Bronchial epithelial cell (primary cell): ENCODE data around the gene PAX6. TPM values are rescaled to one million over a fixed set of nuclear protein-coding genes. Genes with fewer than 3 reads are reported as not detected.

Source experiments
- DNase-seq: peaks from one replicate; pipeline ENCODE4 v3.0.0-alpha.2; 2010; ENCODE audit warnings: low read depth
- FAIRE-seq: peaks from 2 replicates; lab custom pipeline; 2011; peaks lifted over from hg19 to GRCh38; lab: Jason Lieb, UNC
- H3K27me3 ChIP-seq: 2 replicates; pipeline ENCODE4 v1.5.1; 2011; ENCODE audit warnings: low read length; ENCODE audit not compliant: control insufficient read depth, insufficient read depth
- H3K36me3 ChIP-seq: 2 replicates; pipeline ENCODE4 v1.5.1; 2011; ENCODE audit warnings: low read length; ENCODE audit not compliant: control insufficient read depth, insufficient read depth
- H3K4me3 ChIP-seq: 2 replicates; pipeline ENCODE4 v1.5.1; 2011; ENCODE audit warnings: mild to moderate bottlenecking, low read depth, low read length, control low read depth
- CTCF ChIP-seq: IDR thresholded peaks from 2 replicates; pipeline ENCODE4 v1.5.1; 2011; ENCODE audit warnings: mild to moderate bottlenecking, moderate library complexity, low read length, control low read depth, inconsistent platforms; ENCODE audit not compliant: insufficient read depth, severe bottlenecking
- total RNA-seq: library from RNA; depleted of rRNA; stranded (reverse); fragments of >200 nt; gene quantifications from 2 replicates; pipeline ENCODE4 v1.2.1, GENCODE V29; 2014

Gene PAX6
- total RNA-seq, 1 donor from 2014 or later, result not detected

- Histone ChIP-seq H3K4me3 (no peak overlapping the region), H3K27me3 (peaks cover 85% of the 10 kb centered on the region), H3K36me3 (no peaks in the 10 kb centered on the region)
- DNase-seq, result no peak
- TF ChIP-seq CTCF, result no peak
- FAIRE-seq, result no peak
These were observed 5.4 kb downstream of the PAX6 start for GRCh38 chr11:31805629-31806185.

- H3K27me3 ChIP-seq, result peaks cover 85% of the 10 kb centered on the region
- H3K4me3 ChIP-seq, result no peak overlapping the region
- FAIRE-seq (no peak), DNase-seq (no peak)
- TF ChIP-seq CTCF, result no peak
- no peaks in the 10 kb centered on the region for H3K36me3 ChIP-seq
These were observed 6.0 kb downstream of the PAX6 start for GRCh38 chr11:31805037-31805628.

GRCh38 chr11:31804312-31805036, 6.6 kb downstream of the PAX6 start:
- Histone ChIP-seq H3K27me3 (peaks cover 85% of the 10 kb centered on the region), H3K36me3 (no peaks in the 10 kb centered on the region), H3K4me3 (no peak overlapping the region)
- DNase-seq (no peak), FAIRE-seq (no peak)
- TF ChIP-seq CTCF, result no peak

- Histone ChIP-seq H3K36me3 (no peaks in the 10 kb centered on the region), H3K4me3 (no peak overlapping the region), H3K27me3 (peaks cover 86% of the 10 kb centered on the region)
- DNase-seq, result no peak
- no peak for FAIRE-seq
- no peak for TF ChIP-seq CTCF
These were observed 7.3 kb downstream of the PAX6 start for GRCh38 chr11:31803813-31804311.

- Histone ChIP-seq H3K4me3 (no peak overlapping the region), H3K36me3 (no peaks in the 10 kb centered on the region), H3K27me3 (peaks cover 86% of the 10 kb centered on the region)
- FAIRE-seq (peak; percentile 40), DNase-seq (no peak)
- TF ChIP-seq CTCF, result no peak
These were observed 7.9 kb downstream of the PAX6 start for GRCh38 chr11:31802990-31803812.
